ENCODE results near the gene SEMA5A.
"Not testable (repeated sequence)": the region's sequence is repeated elsewhere in the genome, so short reads cannot be mapped to it uniquely, and the experiment has no call there.

Gene SEMA5A

GRCh38 chr5:9362600-9362999 lies 183.3 kb downstream of the SEMA5A start:
- TF ChIP-seq, protein P1, sequence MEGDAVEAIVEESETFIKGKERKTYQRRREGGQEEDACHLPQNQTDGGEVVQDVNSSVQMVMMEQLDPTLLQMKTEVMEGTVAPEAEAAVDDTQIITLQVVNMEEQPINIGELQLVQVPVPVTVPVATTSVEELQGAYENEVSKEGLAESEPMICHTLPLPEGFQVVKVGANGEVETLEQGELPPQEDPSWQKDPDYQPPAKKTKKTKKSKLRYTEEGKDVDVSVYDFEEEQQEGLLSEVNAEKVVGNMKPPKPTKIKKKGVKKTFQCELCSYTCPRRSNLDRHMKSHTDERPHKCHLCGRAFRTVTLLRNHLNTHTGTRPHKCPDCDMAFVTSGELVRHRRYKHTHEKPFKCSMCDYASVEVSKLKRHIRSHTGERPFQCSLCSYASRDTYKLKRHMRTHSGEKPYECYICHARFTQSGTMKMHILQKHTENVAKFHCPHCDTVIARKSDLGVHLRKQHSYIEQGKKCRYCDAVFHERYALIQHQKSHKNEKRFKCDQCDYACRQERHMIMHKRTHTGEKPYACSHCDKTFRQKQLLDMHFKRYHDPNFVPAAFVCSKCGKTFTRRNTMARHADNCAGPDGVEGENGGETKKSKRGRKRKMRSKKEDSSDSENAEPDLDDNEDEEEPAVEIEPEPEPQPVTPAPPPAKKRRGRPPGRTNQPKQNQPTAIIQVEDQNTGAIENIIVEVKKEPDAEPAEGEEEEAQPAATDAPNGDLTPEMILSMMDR (IDR thresholded peaks at IDR 0.05; ENCODE audit: low read depth, low read length): no peak
- H3K4me3 ChIP-seq (ENCODE audit: low read depth, low read length): no peak overlapping the region
- in situ Hi-C loops (cut with HindIII; ENCODE audit: low sequenced_read_pairs): no loop called here
- no peak for DNase-seq (ENCODE audit: low read depth, low spot score)

DNA sequence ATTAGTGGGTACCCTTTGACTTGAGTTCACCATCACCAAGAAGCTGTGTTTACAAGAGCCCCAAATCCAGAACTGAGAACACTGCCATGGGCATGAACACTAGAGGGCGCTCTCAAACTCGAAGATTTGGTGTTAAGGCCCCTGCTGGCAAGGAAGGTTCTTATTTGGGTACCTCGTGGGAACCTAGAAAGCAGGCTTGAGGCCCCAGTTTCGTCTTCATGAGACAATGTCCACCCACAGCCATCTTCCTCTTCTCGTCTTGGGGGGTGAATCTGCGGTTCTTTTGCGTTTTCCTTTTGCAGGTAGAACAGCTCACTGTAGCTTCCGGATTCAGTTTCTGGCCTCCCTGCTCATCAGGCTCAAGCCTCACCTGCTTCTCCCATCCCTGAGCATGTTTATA lies 184.0 kb downstream of the SEMA5A start:
- TF ChIP-seq, protein P1 (IDR thresholded peaks at IDR 0.05; ENCODE audit: low read depth, low read length): peak; percentile 75
- in situ Hi-C loops (cut with HindIII; ENCODE audit: low sequenced_read_pairs): no loop called here
- H3K4me3 ChIP-seq (ENCODE audit: low read depth, low read length): no peak overlapping the region
- peak; percentile 51 for DNase-seq (ENCODE audit: low read depth, low spot score)

- in situ Hi-C loops (cut with HindIII; ENCODE audit: low sequenced_read_pairs): no loop called here
- TF ChIP-seq, protein P1 (IDR thresholded peaks at IDR 0.05; ENCODE audit: low read depth, low read length): no peak
- DNase-seq (ENCODE audit: low read depth, low spot score): peak; percentile 86
- no peak overlapping the region for H3K4me3 ChIP-seq (ENCODE audit: low read depth, low read length)
Measured at GRCh38 chr5:9358961-9359685, 186.8 kb downstream of the SEMA5A start.

DNA sequence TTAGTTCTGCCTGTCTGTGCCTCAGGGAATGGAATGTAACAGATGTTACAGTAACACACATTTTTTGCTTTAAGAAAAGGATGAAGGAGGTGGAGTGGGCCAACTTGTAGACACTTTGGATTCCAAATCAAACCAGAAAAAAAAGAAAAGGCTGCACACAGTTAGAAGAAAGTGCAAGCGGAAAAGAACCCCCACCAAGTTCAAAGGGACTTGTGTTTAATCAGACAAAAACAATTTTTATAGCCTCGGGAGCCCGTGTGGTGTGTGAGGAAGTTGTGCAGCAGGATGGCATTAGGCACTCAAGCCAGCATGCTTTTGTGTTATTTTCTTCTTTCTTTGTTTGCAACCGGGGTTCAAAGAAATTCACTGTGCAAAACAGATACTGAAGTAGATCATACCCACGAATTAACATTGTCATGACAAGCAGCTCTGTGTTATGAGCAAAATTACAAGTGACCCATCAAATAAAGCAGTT lies 189.5 kb downstream of the SEMA5A start:
- DNase-seq (ENCODE audit: low read depth, low spot score): peak; percentile 64
- in situ Hi-C loops (cut with HindIII; ENCODE audit: low sequenced_read_pairs): no loop called here
- TF ChIP-seq, protein P1 (IDR thresholded peaks at IDR 0.05; ENCODE audit: low read depth, low read length): no peak
- H3K4me3 ChIP-seq (ENCODE audit: low read depth, low read length): no peak overlapping the region

GRCh38 chr5:9354336-9355081 lies 191.4 kb downstream of the SEMA5A start:
- DNase-seq (ENCODE audit: low read depth, low spot score): no peak
- in situ Hi-C loops (cut with HindIII; ENCODE audit: low sequenced_read_pairs): no loop called here
- no peak overlapping the region for H3K4me3 ChIP-seq (ENCODE audit: low read depth, low read length)
- TF ChIP-seq, protein P1 (IDR thresholded peaks at IDR 0.05; ENCODE audit: low read depth, low read length): no peak

DNA sequence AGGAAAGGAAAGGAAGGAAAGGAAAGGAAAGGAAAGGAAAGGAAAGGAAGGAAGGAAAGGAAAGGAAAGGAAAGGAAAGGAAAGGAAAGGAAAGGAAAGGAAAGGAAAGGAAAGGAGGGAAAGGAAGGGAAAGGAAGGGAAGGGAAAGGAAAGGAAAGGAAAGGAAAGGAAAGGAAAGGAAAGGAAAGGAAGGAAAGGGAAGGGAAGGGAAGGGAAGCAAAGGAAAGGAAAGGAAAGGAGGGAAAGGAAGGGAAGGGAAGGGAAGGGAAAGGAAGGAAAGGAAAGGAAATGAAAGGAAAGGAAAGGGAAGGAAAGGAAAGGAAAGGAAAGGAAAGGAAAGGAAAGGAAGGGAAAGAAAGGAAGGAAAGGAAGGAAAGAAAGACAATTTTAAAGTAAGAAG lies 192.8 kb downstream of the SEMA5A start:
- DNase-seq (ENCODE audit: low read depth, low spot score); H3K4me3 ChIP-seq (ENCODE audit: low read depth, low read length); in situ Hi-C loops (cut with HindIII; ENCODE audit: low sequenced_read_pairs): not testable (repeated sequence)

DNA sequence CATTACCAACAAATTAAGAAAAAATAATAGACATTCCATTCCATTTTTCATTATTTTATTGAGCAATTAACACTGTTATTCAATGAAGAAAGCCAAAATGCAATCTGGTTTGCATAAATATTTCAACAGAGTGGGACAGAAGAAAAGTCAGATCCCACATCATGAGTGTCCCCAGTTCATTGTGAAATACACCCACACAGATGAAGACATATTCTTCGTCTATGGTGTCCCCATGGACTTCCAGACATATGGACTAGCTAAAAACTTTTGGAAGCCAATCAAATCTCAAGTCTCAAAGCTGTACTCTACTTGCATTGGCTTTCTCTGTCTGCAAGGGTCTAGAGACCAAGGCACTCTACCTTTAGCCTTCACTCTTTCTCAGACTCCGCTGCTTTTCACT lies 194.3 kb downstream of the SEMA5A start:
- in situ Hi-C loops (cut with HindIII; ENCODE audit: low sequenced_read_pairs): no loop called here
- TF ChIP-seq, protein P1 (IDR thresholded peaks at IDR 0.05; ENCODE audit: low read depth, low read length): no peak
- DNase-seq (ENCODE audit: low read depth, low spot score): no peak
- H3K4me3 ChIP-seq (ENCODE audit: low read depth, low read length): no peak overlapping the region
